Right lobe of liver (tissue), 6 donors: ENCODE results near the gene LRRC7. TPM values are rescaled to one million over a fixed set of nuclear protein-coding genes. Genes with fewer than 3 reads are reported as not detected.

Experiments
- ATAC-seq, 4 donors: fragments of 200-7000 bp; cut with Tn5 transposase; one replicate each; pipeline ENCODE4 v1.9.1; 2020; ENCODE audit warnings: mild to moderate bottlenecking in 4 of 4, moderate library complexity in 4 of 4
- DNase-seq, 3 donors: peaks; one replicate each; pipeline ENCODE4 v3.0.0-alpha.2; 2020
- H3K27ac ChIP-seq, 3 donors: fragments of 200-600 bp; one replicate each; pipeline ENCODE4 v1.8.0; 2022
- H3K27me3 ChIP-seq, 2 donors: fragments of 200-600 bp; one replicate each; pipeline ENCODE4 v1.8.0; 2022
- H3K36me3 ChIP-seq, 4 donors: fragments of 200-600 bp; sonication (generic) in 1 of 4; one replicate each; pipeline versions ENCODE4 v1.5.1 to v1.8.0; 2017 to 2022; ENCODE audit warnings: control low read depth in 1 of 4
- H3K4me1 ChIP-seq, 4 donors: fragments of 200-600 bp; sonication (generic) in 1 of 4; one replicate each; pipeline versions ENCODE4 v1.5.1 to v1.8.0; 2017 to 2022; ENCODE audit warnings: control low read depth in 1 of 4
- H3K4me3 ChIP-seq, 3 donors: fragments of 200-600 bp; one replicate each; pipeline ENCODE4 v1.8.0; 2022
- H3K9me3 ChIP-seq, 4 donors: fragments of 200-600 bp; sonication (generic) in 1 of 4; one replicate each; pipeline versions ENCODE4 v1.5.1 to v1.8.0; 2017 to 2022; ENCODE audit warnings: control low read depth in 1 of 4
- POLR2A ChIP-seq: fragments of 450-650 bp; IDR thresholded peaks from one replicate; pipeline ENCODE4 v1.6.1; 2017; ENCODE audit warnings: antibody characterized with exemption, mild to moderate bottlenecking
- WGBS: methylation state at CpG from one replicate; pipeline ENCODE4 v1.1.6; 2018; ENCODE audit warnings: low coverage, low lambda C conversion rate; ENCODE audit not compliant: insufficient coverage; ENCODE audit errors: missing lambda C conversion rate; 5-methylcytosine and 5-hydroxymethylcytosine counted together
- intact Hi-C, 2 donors: fragments of 100-400 bp; cut with DNase I; formaldehyde crosslinking; loops; one replicate each; pipeline versions ENCODE4 v1.11.2 to v1.14.1; 2022
- total RNA-seq, 6 experiments: library from RNA; depleted of rRNA in 2 of 6; stranded (reverse); fragments of >200 nt in 2 of 6; fragmentation: NEBNext Ultra II Directional in 3 of 6; extraction: Animal tissue kit (Norgen Biotek cat#: 25700) in 3 of 6; gene quantifications; one replicate each; pipeline versions ENCODE4 v1.1.0 to v1.2.4, GENCODE V29; 2016 to 2023
- TF ChIP-seq, protein P1 (sequence below), 4 donors: fragments of 200-600 bp in 3 of 4; fragments of 450-650 bp in 1 of 4; IDR thresholded peaks; one replicate each; pipeline versions ENCODE4 v1.5.1 to v1.8.0; 2016 to 2022; ENCODE audit warnings: antibody characterized with exemption in 4 of 4, mild to moderate bottlenecking in 2 of 4
- donor health status: DM: no; HTN: yes; CAD: no.
- donor health status: DM: no; HTN: no; CAD: no.
- donor health status: DM: no; HTN: no; CAD: no.
- donor health status: DM: no; HTN: yes; CAD: no.
- donor health status: DM: no; HTN: yes; CAD: no.

LRRC7 gene
- total RNA-seq, 6 experiments from 2014 or later: 0.06 to 0.66 (median 0.22) TPM

DNA sequence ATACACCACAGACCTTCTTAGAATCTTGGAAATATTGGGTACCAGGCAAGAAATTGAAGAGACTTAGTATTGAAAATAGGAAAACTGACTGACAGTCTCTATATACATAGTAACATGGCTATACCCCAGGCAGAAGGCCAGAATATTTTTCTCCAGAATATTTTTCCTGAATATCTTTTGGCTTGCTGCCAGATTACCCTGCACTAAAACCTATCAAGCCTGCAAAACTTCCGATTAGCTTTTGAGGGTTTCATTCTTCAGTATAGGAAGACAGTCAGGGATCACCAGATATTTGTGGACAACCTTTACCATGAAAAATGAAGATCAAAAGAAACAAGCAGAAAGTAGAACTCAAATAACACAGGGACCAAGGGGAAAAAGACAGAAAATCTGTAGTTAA is 187.9 kb downstream of the LRRC7 start:
- WGBS: 19% methylated on average over 1 of the region's 1 CpG
- DNase-seq (no peak), ATAC-seq (no peak)
- Histone ChIP-seq H3K36me3 (no peaks in the 10 kb centered on the region), H3K9me3 (no peaks in the 10 kb centered on the region), H3K4me3 (no peak overlapping the region), H3K4me1 (no peaks in the 10 kb centered on the region), H3K27me3 (no peaks in the 10 kb centered on the region), H3K27ac (no peak overlapping the region)
- intact Hi-C loops: no loop called here
- TF ChIP-seq, protein P1, sequence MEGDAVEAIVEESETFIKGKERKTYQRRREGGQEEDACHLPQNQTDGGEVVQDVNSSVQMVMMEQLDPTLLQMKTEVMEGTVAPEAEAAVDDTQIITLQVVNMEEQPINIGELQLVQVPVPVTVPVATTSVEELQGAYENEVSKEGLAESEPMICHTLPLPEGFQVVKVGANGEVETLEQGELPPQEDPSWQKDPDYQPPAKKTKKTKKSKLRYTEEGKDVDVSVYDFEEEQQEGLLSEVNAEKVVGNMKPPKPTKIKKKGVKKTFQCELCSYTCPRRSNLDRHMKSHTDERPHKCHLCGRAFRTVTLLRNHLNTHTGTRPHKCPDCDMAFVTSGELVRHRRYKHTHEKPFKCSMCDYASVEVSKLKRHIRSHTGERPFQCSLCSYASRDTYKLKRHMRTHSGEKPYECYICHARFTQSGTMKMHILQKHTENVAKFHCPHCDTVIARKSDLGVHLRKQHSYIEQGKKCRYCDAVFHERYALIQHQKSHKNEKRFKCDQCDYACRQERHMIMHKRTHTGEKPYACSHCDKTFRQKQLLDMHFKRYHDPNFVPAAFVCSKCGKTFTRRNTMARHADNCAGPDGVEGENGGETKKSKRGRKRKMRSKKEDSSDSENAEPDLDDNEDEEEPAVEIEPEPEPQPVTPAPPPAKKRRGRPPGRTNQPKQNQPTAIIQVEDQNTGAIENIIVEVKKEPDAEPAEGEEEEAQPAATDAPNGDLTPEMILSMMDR (IDR thresholded peaks at IDR 0.05): no peak
- no peak for TF ChIP-seq POLR2A

DNA sequence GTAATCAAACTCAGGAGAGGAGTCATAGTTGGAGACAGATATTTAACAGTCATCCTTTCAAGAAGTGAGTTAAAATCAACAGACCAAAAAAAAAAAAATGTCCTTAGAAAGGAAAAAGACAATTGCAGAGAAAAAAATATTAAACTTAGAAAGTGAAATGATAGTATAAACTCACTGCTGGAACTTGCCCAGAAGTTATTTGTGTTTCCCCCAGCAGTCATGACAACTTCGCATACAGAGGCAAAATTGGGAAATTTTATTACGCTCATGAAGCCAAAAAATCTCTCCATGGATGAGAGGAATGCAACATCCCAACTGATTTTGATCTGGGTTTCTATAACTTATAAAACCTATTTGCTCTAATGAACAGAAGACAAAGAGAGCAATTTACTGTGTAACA is 198.2 kb downstream of the LRRC7 start:
- no peaks in the 10 kb centered on the region for H3K36me3 ChIP-seq
- H3K9me3 ChIP-seq: no peaks in the 10 kb centered on the region
- WGBS: 19% methylated on average over 2 of the region's 2 CpGs
- ATAC-seq (no peak), DNase-seq (no peak)
- no peak overlapping the region for H3K4me3 ChIP-seq
- no peaks in the 10 kb centered on the region for H3K27me3 ChIP-seq
- no peak for TF ChIP-seq POLR2A
- TF ChIP-seq, protein P1 (IDR thresholded peaks at IDR 0.05): no peak
- H3K4me1 ChIP-seq: no peaks in the 10 kb centered on the region
- H3K27ac ChIP-seq: no peak overlapping the region
- intact Hi-C loops: no loop called here

DNA sequence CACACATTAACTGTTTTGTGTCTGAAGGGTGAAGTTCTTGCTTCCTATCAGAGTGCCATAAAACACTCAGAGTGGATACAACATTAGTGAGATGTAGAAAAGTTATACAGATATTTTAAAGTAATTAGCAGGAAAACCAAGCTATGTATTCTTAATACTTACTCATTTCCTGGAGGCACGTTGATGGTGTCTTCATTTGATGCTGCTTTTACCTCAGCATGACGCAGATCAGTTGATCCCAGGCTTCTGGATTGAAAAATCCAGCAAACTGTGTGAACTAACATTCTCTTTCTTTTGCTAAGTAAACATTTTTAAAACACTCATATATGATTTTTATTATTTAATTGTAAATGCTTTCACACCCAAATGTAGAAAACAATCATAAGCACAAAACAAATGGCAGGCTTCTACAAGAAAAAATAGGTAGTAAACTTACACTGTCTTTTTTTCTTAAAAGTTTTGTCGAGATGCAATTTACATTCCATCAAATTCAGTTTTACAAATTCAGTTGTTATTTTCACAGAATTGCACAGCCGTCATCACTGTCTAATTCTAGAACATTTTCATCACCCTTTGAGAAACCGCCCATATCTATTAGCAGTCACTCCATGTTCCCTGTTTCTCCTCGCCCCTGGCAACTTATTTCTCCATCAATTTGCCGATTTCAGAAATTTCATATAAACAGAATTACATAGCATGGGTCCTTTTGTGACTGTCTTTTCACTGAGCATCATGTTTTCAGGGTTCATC is 198.9 kb downstream of the LRRC7 start:
- no peak overlapping the region for H3K4me3 ChIP-seq
- ATAC-seq (no peak), DNase-seq (no peak)
- H3K27ac ChIP-seq: no peak overlapping the region
- intact Hi-C loops: no loop called here
- H3K4me1 ChIP-seq: no peaks in the 10 kb centered on the region
- no peaks in the 10 kb centered on the region for H3K9me3 ChIP-seq
- H3K27me3 ChIP-seq: no peaks in the 10 kb centered on the region
- no peaks in the 10 kb centered on the region for H3K36me3 ChIP-seq
- WGBS: 48% methylated on average over 7 of the region's 7 CpGs
- TF ChIP-seq POLR2A: no peak
- TF ChIP-seq, protein P1 (IDR thresholded peaks at IDR 0.05): no peak

DNA sequence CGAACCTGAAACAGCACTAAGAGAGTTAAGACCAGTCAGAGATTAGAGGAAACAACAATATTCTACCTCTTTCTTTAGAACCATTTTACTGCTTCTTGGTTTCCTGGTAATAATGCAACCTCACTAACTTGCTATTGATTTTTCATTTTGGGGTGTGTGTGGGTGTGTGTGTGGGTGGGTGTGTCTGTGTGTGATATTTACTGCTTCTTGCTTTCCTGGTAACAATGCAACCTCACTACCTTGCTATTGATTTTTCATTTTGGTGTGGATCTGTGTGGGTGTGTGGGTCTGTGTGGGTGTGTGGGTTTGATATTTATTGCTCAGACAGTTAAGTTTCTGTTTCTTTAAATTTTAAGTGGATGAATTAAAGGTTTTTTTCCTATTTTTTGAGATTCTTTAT is 208.8 kb downstream of the LRRC7 start:
- intact Hi-C loops: no loop called here
- WGBS: 14% methylated on average over 1 of the region's 1 CpG
- H3K9me3 ChIP-seq: no peaks in the 10 kb centered on the region
- H3K4me3 ChIP-seq: no peak overlapping the region
- no peaks in the 10 kb centered on the region for H3K36me3 ChIP-seq
- no peaks in the 10 kb centered on the region for H3K4me1 ChIP-seq
- ATAC-seq (no peak), DNase-seq (no peak)
- TF ChIP-seq, protein P1 (IDR thresholded peaks at IDR 0.05): no peak
- TF ChIP-seq POLR2A: no peak
- H3K27me3 ChIP-seq: no peaks in the 10 kb centered on the region
- H3K27ac ChIP-seq: no peak overlapping the region
